MG63 (cell line): Measurements from ENCODE around the gene MAP2K5. TPM values are rescaled to one million over a fixed set of nuclear protein-coding genes. Genes with fewer than 3 reads are reported as not detected.

Source experiments
- DNase-seq: peaks from one replicate; pipeline ENCODE4 v3.0.0-alpha.2; 2020
- H3K27me3 ChIP-seq: fragments of 250-450 bp; sonication (Bioruptor Pico); 2 replicates; pipeline ENCODE4 v1.5.1; 2020; ENCODE audit warnings: mild to moderate bottlenecking, moderate library complexity
- H3K36me3 ChIP-seq: fragments of 250-450 bp; sonication (Bioruptor Pico); 2 replicates; pipeline ENCODE4 v1.5.1; 2020; ENCODE audit warnings: mild to moderate bottlenecking, moderate library complexity
- H3K4me3 ChIP-seq: fragments of 250-450 bp; sonication (Bioruptor Pico); 2 replicates; pipeline ENCODE4 v1.5.1; 2020; ENCODE audit warnings: mild to moderate bottlenecking, moderate library complexity
- H3K9me3 ChIP-seq: fragments of 250-450 bp; sonication (Bioruptor Pico); 2 replicates; pipeline ENCODE4 v1.5.1; 2020; ENCODE audit warnings: mild to moderate bottlenecking, moderate library complexity
- total RNA-seq: library from RNA; depleted of rRNA; stranded (reverse); fragments of >200 nt; shearing (Covaris generic); gene quantifications from 2 replicates; pipeline ENCODE4 v1.2.3, GENCODE V29; 2014; ENCODE audit warnings: low replicate concordance; rRNA removed

The MAP2K5 gene
- total RNA-seq: 2.5 and 2.7 TPM in 2 replicates

DNA sequence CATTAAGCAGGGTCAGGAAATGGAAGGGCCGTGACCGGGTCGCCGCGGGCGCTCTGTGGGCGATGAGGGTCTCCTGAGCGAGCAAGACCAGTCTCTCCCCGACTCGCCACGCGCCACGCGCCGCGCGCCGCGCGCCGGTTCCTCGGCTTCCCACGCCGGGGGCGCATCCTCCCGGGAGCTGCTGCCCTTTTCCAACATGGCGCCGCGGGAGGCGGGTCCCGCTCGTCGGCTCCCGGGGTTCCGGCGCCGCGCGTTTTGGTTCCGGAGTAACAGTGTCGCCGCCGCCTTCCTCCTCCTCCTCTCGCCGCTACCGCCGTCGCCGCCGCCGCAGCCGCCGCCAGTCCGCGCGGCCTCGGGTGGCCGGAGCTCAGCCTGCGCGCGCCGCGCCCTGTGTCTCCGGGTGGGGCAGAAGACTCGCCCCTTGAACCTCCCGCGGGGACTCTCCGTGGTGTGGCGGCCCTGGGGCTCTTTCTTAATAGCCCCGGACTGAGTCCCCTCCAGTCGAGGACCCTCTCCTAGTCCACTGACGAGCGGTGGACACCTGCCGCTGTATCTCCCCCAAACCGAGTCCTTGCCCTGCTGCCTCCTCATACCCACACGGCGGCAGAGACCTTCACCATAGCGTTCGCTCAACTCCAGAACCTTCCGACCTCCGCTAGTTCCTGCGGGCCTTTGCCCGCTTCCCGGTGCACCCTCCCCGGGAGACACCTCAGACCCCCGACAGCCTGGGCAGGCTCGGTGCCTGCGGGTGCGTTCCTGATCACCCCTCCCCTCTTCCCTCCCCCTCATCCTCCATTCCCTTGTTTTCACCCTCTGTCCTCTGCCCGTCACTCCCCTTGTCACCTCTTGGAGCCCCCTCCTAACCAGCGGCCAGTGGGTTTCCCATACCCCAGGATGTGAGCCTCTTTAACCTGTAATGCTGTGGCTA is at the start of gene MAP2K5:
Gene MAP2K5, plus strand, starts transcription at position 284 of the 928 bp plus-strand sequence. Its CDS starts 633 bp downstream, at position 917.
- DNase-seq: peak; percentile 83
- Histone ChIP-seq H3K9me3 (no peaks in the 10 kb centered on the region), H3K36me3 (0 out of 2 replicates have a peak, but pooled peaks cover 2% of the 10 kb centered on the region), H3K4me3 (peak within 1 kb of the TSS; percentile 96), H3K27me3 (no peaks in the 10 kb centered on the region)

DNA sequence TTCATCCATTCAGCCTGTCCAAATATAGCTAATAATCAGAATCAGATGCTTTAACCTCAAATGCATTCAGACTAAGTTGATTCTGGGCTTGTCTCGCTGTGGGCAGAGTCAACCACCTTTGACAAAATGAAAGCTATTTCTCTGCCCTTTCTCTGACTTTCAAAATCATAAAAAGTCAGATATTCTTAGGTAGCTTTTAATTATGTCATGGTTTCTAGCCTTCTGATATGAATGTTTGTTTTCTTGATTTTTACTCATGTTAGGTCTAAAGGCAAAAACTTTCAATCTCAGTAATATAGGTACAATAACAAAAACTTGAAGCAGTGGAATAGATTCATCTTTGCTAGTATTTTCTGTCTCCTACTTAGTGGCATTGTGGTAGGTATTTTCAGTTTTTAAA is 46.9 kb upstream of the MAP2K5 start:
- Histone ChIP-seq H3K27me3 (no peaks in the 10 kb centered on the region), H3K36me3 (no peaks in the 10 kb centered on the region), H3K9me3 (no peaks in the 10 kb centered on the region), H3K4me3 (no peak overlapping the region)
- DNase-seq: no peak

DNA sequence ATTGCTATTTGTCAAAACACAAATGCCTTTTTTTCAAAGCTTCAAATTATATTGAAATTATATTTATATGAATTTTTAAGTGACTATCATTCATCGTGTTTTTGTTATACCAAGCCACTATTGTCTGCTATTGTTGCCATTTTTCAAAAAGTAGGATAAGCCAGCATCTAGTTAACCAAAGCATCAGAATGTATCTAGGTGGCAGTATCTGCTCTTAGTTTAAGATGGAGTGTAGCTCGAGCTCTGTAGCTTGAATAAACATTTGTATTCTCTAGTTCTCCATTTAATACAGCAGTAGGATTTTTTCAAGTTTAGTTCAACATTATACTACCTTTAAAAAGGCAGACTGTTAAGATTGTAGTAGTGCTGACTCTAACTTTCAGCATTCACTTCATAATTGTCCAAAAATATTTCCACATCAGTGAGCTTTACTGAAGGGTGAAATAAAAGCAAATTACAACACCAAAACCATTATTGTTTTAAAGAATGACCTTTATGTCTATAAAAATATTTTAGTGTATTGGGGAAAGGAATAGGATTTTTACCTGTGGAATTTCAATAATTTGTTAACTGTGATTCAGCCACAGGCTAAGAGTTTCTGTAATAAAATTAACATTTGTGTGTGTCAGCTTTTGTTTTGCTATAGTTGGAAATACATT is 41.2 kb upstream of the MAP2K5 start:
- Histone ChIP-seq H3K27me3 (no peaks in the 10 kb centered on the region), H3K4me3 (no peak overlapping the region), H3K9me3 (no peaks in the 10 kb centered on the region), H3K36me3 (no peaks in the 10 kb centered on the region)
- no peak for DNase-seq

DNA sequence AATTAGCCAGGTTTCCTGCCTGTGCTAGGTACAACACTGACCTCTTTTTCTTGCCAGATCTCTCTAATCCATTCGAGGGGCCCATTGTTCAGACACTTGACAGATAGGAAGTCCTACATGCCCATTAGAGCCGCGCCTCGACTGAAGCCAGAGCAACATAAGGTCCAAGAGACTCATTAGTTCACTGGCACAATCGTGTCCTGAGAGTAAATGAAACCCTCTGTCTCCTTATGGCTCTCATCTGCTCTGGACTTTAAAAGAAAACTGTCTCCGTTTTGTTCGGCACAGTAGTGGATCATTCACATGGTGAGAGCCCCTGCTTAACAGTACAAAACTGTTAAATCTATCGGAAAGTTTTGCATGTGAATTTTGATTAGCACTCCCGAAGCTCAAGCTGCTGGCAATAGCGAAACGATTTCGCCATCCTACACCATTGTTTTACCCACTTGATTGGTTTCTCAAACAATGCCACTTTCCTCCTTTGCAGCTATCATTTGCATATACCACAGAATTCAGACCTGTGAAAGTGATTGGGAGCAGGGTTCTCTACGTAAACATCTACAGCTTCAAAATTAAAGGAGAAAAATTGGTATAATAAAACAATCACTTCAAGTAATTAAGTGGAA is 40.6 kb upstream of the MAP2K5 start:
- no peaks in the 10 kb centered on the region for H3K27me3 ChIP-seq
- no peaks in the 10 kb centered on the region for H3K9me3 ChIP-seq
- no peaks in the 10 kb centered on the region for H3K36me3 ChIP-seq
- H3K4me3 ChIP-seq: no peak overlapping the region
- DNase-seq: no peak

DNA sequence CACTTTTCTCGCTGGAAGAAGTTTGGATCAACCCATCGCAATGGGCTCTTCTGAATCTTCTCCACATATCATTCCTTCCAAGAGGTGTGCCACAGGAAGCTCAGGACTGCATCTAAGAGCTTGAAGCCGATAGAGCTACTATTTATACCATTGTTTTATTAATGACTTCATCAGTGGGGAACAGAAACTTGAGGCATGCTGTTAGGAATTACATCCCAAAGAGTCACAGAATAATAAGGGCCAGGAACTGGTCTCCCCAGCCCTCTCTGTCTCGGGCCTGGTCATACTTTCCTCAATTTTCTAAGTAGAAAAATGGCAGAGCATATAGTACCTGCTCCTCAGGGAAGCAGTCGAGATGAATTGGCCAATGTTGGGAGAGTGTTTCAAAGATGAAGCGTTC is 38.4 kb upstream of the MAP2K5 start:
- Histone ChIP-seq H3K9me3 (no peaks in the 10 kb centered on the region), H3K4me3 (no peak overlapping the region), H3K27me3 (no peaks in the 10 kb centered on the region), H3K36me3 (no peaks in the 10 kb centered on the region)
- no peak for DNase-seq

DNA sequence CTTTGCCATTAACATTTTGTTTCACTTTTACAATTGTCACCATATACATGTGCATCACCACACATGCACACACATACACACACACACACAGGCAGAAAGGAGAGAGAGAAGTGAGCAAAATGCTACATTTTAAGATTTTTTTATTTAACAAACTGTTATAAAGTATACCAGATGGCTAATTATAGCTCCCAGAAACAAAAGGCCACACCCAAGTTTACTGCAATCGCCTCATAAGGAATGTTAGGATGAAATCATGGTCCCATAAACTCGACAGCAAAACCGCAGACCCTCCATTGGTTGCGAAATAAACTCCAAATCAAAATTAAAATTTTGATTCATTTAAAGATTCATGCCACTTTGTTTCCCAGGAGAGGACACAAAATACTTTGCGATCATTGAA is 37.7 kb upstream of the MAP2K5 start:
- DNase-seq: no peak
- H3K36me3 ChIP-seq: no peaks in the 10 kb centered on the region
- H3K4me3 ChIP-seq: no peak overlapping the region
- no peaks in the 10 kb centered on the region for H3K9me3 ChIP-seq
- no peaks in the 10 kb centered on the region for H3K27me3 ChIP-seq

DNA sequence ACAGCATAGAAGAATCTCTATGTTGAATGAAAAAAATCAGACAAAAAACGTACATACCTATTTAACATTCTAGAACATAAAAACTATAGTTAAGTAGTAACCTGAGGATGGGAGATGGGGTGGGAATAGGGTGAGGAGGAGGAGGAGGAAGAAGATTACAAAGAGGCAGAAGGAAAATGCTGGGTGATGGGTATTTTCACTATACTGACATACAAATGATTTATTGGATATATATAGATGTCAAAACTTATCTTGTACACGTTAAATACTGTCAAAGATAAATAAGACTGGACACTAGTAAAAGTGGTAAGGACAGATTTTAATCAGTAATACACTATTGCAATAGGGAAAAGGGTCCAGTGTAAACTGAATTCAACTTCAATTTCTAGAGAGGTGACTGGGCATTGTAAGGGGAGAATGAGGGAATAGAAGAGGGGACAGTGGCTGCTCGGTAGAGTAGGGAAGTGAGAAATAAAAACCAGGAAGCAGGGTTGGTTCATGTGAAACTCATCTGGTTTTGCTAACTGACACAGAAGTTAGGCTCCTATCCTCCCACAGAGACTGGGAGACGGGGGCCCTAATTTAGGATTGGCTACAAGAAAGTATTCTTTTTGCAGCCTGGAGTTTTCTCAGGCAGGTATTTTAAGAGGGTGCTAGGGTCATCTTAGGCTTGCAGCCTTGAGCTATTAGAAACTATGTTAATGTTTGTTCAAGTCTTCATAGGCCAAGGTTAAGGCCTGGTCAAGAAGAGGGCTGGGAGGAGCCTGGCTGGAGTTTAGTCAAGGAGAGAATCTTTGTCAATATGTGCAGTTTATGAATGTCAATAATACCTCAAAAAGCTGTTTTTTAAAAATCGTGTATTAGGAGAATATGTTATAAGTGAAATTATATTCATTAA is 36.6 kb upstream of the MAP2K5 start:
- H3K4me3 ChIP-seq: no peak overlapping the region
- no peaks in the 10 kb centered on the region for H3K36me3 ChIP-seq
- H3K9me3 ChIP-seq: no peaks in the 10 kb centered on the region
- H3K27me3 ChIP-seq: no peaks in the 10 kb centered on the region
- no peak for DNase-seq

DNA sequence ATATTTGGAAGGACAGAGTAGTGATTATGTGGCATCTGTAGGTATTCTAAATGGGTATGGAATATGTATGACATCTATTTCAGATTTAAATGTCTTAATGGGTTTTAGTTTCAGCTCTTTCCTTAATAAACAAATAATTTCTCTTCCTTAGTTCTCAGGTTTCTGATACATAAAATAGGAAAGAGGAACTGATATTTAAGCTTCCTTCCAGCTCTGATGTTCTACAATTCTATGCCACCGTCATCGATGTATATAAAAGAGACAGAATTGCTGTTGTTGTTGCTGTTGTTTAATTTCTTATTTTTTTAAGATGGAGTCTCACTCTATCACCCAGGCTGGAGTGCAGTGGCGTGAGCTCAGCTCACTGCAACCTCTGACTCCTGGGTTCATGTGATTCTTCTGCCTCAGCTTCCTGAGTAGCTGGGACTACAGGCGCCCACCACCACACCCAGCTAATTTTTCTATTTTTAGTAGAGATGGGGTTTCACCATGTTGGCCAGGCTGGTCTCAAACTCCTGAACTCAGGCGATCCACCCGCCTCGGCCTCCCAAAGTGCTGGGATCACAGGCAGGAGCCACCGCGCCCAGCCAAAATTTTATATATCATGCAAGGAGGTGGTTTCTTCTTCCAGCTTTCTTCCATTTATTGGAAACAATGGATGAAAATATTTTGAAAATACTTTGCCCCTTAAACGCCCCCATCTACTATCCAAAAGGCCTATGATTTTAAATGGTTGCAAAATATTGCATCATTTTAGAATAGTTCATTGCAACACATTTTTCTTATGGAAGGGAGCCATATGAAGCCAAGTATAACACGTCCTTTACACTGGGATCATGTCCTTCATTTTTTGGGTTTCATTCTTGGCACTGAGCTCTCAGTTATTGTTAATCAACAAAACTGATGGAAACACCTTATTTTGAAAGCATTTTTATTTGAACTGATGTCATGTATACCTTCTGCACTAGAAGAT is 35.4 kb upstream of the MAP2K5 start:
- H3K36me3 ChIP-seq: peaks cover 4% of the 10 kb centered on the region
- no peaks in the 10 kb centered on the region for H3K9me3 ChIP-seq
- DNase-seq: no peak
- no peak overlapping the region for H3K4me3 ChIP-seq
- H3K27me3 ChIP-seq: no peaks in the 10 kb centered on the region

DNA sequence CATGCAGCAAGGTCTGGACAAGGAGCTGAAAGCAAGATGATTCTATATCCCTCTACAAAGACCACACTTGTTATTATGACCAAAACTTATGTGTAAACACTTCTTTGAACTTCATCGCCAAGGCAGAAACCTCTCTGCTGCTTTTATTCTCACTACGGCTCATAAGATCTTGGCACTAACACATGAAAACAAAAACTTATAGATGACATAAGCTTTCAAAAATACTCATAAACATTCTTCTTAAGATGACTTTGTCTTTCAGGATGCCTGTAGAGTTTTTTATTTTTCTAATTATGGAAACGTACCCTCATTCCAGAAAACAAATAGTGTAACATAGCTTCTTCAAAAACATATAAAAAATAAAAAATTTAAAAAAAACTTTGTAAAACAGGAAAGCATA is 34.1 kb upstream of the MAP2K5 start:
- no peaks in the 10 kb centered on the region for H3K9me3 ChIP-seq
- no peak overlapping the region for H3K4me3 ChIP-seq
- peak; percentile 30 for DNase-seq
- H3K27me3 ChIP-seq: no peaks in the 10 kb centered on the region
- H3K36me3 ChIP-seq: peaks cover 10% of the 10 kb centered on the region

DNA sequence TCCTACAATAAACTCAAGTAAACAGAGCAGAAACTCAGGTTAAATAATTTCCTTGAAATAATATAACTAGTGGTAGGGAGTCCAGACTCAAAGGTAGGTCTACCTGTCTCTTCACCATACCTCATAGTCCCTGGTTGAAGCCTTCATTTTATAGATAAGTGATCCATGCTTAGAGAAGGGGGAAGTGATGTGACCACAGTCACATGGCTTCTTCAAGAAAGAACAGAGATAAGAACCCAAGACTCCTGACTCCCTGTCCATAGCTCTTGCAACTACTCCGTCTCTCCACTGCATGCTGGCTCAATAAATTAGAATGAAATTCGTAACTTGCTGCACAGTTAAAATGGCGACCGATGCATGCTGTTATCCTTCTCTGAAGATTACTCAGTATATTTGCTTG is 32.6 kb upstream of the MAP2K5 start:
- peaks cover 10% of the 10 kb centered on the region for H3K36me3 ChIP-seq
- no peaks in the 10 kb centered on the region for H3K27me3 ChIP-seq
- no peak overlapping the region for H3K4me3 ChIP-seq
- no peak for DNase-seq
- H3K9me3 ChIP-seq: no peaks in the 10 kb centered on the region

DNA sequence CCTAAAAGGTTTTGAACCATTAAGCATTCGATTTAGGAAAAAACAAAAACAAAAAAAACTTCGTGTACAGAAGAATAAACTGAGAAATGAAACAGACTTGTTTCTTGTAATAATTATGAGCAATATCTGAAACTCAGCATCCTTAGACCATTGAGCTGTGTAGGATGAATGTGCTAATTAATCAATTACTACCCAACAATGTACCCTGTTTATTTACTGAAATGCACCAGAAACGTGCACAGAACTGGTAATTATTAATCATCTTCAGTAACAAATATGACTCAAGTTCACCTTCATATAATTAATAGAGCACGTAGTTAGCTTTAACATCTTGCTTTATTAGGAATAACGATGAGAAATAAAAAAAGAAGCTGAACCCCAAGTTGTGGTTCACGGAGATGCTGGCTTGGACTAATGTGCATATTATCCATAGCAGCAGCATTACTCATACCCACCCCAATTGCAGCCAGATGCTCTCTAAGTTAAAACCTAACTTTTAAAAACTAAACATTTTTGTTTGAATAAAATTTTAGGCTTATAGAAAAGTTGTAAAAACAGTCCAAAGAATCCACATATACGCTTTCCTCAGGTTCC is 31.8 kb upstream of the MAP2K5 start:
- H3K27me3 ChIP-seq: no peaks in the 10 kb centered on the region
- peak; percentile 49 for DNase-seq
- H3K4me3 ChIP-seq: no peak overlapping the region
- no peaks in the 10 kb centered on the region for H3K9me3 ChIP-seq
- H3K36me3 ChIP-seq: peaks cover 10% of the 10 kb centered on the region

DNA sequence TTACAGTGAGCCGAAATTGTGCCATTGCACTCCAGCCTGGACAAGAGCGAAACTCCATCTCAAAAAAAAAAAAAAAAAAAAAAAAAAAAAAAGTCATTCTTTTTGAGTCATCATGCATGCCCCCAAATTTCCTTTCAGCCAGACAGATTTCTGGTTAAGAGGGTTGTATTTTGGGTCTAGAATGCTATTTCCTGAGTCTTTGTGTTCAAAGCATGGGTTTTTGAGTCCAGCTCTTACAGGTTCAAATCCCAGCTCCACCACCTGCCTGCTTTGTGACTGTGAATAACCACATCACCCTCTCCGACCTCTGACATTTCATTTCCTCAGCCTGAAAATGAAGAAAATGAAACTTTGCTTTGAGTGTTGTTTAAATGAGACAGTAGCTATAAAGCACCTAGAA is 30.9 kb upstream of the MAP2K5 start:
- H3K4me3 ChIP-seq: no peak overlapping the region
- peaks cover 10% of the 10 kb centered on the region for H3K36me3 ChIP-seq
- DNase-seq: no peak
- H3K27me3 ChIP-seq: no peaks in the 10 kb centered on the region
- no peaks in the 10 kb centered on the region for H3K9me3 ChIP-seq

DNA sequence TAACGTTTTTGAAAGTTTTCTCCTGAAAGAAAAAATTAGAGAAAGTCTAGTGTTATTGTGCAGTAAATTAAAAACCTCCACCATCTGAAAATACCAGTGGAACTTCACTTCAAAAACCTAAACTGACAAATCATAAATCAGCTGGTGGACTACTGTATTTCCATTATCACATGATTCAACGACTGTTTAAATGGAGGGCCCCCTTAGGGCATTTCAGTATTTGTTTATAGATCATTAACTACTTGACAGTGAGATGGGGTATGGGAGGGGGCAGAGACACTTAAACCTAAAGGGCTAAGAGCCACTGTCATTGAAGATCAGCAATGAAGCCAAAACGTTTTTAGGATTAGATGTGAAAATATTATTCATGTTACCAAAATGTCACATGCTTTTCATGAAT is 30.4 kb upstream of the MAP2K5 start:
- Histone ChIP-seq H3K9me3 (no peaks in the 10 kb centered on the region), H3K27me3 (no peaks in the 10 kb centered on the region), H3K36me3 (peaks cover 10% of the 10 kb centered on the region), H3K4me3 (no peak overlapping the region)
- DNase-seq: no peak

DNA sequence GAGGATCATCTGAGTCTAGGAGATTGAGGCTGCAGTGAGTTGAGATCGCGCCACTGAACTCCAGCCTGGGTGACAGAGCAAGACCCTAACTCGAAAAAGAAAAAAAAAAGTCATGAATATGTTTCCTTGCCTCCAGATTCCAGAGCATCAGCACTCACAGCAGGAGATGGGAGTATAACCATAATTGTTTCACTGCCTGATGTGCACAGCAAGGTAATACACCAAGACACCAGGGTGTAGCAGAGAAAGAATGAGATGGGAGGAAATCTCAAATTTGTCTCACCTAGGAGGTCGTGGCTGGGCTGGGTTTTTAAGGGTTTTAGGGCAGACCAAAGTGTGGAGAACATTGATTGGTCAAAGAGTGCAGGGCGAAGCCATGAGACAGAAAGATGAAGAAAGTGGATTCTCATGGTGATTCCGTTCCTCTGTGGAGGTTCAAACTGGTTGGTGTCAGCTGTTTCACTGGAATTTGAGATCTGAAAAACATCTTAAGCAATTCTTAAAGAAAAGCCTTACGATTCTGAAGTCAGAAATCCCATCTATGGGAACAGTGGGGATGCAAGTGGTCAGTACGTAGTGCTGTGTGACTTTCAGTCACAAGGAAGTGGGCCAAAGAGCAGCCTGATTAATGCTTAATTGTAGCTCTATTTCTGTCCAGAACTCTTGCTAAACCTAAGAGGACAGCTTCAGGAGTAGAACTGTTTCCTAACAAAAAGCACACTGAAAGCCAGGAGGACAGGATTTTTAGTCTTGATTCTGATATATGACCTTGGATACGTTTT is 29.4 kb upstream of the MAP2K5 start:
- Histone ChIP-seq H3K4me3 (no peak overlapping the region), H3K9me3 (no peaks in the 10 kb centered on the region), H3K27me3 (no peaks in the 10 kb centered on the region), H3K36me3 (peaks cover 10% of the 10 kb centered on the region)
- DNase-seq: no peak
